Measurements from ENCODE around the gene GCNT2.
"Not testable (repeated sequence)": the region's sequence is repeated elsewhere in the genome, so short reads cannot be mapped to it uniquely, and the experiment has no call there.

The GCNT2 gene

DNA sequence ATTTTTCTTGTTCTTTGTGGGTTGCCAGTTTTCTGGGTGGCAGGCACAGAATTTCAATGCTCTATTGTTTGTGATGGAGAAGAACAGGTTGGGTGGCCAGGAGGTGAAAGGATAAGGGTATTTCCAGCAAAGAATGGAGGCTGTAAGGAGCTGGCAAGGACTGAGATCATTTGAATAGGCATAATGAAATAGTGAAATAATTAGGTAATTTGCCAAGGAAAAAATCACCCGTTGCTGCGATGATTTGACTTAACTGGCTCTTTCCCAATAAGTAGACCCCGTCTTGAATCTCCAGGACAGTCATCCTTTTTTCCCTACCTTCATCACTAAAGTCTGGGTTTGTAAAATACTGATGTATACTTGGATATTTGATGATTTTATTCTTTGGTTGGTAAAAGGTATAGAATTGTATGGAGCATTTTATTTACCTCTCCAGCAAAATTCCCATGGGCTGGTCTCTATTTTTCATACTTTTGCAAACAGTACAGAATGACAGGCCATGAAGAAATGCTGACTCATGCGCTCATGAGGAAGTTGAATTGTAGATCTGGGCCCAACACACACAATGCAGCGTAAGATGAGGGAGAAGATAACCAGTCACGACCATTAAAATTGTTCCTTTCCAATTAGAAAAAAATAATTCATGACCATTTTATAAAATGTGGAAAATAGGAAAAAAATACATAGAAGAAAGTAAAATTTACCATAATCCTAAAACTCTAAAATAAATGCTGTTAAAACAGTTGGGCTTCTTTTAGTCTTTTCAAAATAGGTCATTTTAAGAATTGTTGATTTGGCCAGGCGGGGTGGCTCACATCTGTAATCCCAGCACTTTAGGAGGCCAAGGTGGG, 2.4 kb upstream of the GCNT2 start:
- no peak for DNase-seq (ENCODE audit: insufficient read length)
- FAIRE-seq = no peak
- TF ChIP-seq TAF1 (IDR thresholded peaks at IDR 0.05; ENCODE audit: borderline replicate concordance, low read depth, low read length) = no peak
- TF ChIP-seq POLR2A (IDR thresholded peaks at IDR 0.05; ENCODE audit: low read depth, low read length) = no peak
- TF ChIP-seq POLR2AphosphoS5 (IDR thresholded peaks at IDR 0.05; ENCODE audit: low read depth, low read length) = no peak

DNA sequence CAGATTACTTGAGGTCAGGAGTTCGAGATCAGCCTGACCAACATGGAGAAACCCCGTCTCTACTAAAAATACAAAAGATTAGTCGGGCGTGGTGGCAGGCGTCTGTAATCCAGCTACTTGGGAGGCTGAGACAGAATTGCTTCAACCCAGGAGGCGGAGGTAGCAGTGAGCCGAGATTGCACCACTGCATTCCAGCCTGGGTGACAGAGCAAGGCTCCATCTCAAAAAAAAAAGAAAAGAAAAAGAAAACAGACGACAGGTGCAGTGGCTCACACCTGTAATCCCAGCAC, 1.8 kb upstream of the GCNT2 start:
- DNase-seq (ENCODE audit: insufficient read length); FAIRE-seq: not testable (repeated sequence)

DNA sequence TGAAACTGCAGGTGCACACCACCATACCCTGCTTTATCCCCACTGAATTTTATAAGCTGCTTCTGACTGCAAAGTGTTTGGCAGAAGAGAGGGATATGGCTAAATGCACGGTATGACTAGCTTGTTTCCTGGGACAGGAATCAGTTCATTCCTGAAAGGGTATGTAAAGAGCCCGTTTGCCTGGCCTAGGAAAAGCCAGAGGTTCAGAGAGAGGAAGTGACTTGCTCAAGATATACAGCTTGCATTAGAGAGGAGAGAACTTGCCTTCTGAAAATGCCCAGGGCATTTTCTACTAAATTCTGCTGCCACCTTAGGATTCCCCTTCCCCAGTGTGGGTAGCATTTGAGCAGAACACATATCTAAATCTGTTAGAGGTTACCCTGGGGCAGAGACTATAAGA, 683 bp upstream of the GCNT2 start:
- DNase-seq (ENCODE audit: insufficient read length) (no peak), FAIRE-seq (no peak)
- TF ChIP-seq POLR2AphosphoS5 (IDR thresholded peaks at IDR 0.05; ENCODE audit: low read depth, low read length) (no peak), POLR2A (IDR thresholded peaks at IDR 0.05; ENCODE audit: low read depth, low read length) (no peak), TAF1 (IDR thresholded peaks at IDR 0.05; ENCODE audit: borderline replicate concordance, low read depth, low read length) (no peak)

DNA sequence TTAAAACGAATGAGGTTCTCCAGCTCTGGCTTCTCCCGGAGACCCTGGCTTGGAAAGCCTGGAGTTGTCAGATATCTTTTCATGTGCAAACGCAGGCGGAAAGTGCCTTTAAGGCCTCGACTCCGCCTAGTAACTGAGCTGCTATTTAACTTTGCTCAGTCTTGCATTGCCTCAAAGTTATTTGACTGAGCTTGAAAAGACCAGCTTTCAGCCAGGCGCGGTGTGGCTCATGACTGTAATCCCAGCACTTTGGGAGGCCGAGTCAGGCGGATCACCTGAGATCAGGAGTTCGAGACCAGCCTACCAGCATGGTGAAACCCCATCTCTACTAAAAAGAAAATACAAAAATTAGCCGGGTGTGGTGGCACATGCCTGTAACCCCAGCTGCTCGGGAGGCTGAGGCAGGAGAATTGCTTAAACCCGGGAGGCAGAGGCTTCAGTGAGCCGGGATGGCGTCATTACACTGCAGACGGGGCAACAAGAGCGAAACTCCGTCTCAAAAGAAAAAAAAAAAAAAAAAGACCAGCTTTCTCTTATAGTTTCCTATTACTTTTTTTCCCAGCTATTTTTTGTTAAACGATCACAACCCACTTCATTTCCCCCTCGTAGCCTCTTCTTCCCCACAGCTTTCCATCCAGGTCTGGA, 1.9 kb downstream of the GCNT2 start:
- DNase-seq (ENCODE audit: insufficient read length) (no peak), FAIRE-seq (no peak)
- TF ChIP-seq TAF1 (IDR thresholded peaks at IDR 0.05; ENCODE audit: borderline replicate concordance, low read depth, low read length) (no peak), POLR2A (IDR thresholded peaks at IDR 0.05; ENCODE audit: low read depth, low read length) (no peak), POLR2AphosphoS5 (IDR thresholded peaks at IDR 0.05; ENCODE audit: low read depth, low read length) (no peak)

DNA sequence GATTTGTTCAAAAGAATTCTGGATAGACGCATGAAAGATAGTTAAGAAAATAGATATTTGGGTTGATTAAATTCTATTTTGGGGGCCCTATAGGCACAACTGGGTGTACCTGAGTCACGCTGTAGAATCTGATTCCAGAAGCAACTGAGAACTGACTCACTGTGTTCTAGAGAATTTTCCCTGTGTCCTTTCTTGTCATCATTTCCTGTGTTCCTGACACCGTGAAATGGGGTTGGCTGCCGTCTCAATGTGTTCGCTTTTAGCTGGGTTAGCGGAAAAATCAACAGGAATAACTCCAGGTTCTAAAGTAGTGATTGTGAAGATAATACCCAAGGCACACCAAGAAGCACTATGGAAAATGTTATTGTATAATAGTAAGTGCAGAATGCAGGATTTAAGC, 5.0 kb downstream of the GCNT2 start:
- DNase-seq (ENCODE audit: insufficient read length) (no peak), FAIRE-seq (no peak)
- TF ChIP-seq POLR2A (IDR thresholded peaks at IDR 0.05; ENCODE audit: low read depth, low read length) = no peak
- TF ChIP-seq POLR2AphosphoS5 (IDR thresholded peaks at IDR 0.05; ENCODE audit: low read depth, low read length) = no peak
- no peak for TF ChIP-seq TAF1 (IDR thresholded peaks at IDR 0.05; ENCODE audit: borderline replicate concordance, low read depth, low read length)

DNA sequence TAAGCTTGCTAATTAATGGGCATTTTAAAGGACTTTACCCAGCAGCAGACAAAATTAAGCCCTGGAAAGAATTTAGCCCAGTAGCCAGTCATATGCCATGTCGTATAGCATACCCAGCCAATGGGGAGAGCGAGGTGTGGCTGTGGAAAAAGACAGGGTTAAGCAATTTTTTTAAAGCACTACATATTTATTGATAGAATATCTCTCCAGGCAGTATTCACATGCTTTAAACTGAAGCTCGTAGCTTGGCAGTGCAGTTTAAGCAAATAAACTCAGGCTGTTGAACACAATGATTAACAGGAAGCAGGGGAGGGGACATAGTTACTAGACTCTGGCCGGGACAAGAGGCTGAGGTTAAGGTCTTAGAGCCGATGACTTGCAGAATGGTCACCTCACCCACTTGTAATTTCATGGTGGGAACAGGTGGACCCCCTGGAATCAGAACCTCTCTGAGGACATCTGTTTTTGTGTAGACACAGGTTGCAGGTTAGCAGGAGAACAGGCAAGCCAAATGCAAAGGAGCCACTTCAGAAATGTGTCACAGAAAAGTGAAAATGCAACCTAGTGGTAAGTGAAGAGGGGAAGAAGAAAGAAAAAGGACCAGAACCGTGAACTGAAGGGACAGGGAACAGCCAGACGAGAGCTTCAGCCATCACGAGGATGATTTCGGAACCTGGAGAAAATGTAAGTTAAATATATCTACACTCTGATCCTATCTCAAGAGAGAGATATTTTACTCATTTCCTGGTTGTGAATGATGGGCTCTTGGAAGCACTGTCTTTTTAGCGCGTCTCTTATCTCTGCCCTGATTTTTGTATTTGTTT, 7.2 kb downstream of the GCNT2 start:
- TF ChIP-seq TAF1 (IDR thresholded peaks at IDR 0.05; ENCODE audit: borderline replicate concordance, low read depth, low read length) = no peak
- peak; percentile 54; the same call in 1 of the 2 replicates for TF ChIP-seq POLR2AphosphoS5 (IDR thresholded peaks at IDR 0.05; ENCODE audit: low read depth, low read length)
- TF ChIP-seq POLR2A (IDR thresholded peaks at IDR 0.05; ENCODE audit: low read depth, low read length) = peak; percentile 63
- FAIRE-seq (peak; percentile 91), DNase-seq (ENCODE audit: insufficient read length) (no peak)

DNA sequence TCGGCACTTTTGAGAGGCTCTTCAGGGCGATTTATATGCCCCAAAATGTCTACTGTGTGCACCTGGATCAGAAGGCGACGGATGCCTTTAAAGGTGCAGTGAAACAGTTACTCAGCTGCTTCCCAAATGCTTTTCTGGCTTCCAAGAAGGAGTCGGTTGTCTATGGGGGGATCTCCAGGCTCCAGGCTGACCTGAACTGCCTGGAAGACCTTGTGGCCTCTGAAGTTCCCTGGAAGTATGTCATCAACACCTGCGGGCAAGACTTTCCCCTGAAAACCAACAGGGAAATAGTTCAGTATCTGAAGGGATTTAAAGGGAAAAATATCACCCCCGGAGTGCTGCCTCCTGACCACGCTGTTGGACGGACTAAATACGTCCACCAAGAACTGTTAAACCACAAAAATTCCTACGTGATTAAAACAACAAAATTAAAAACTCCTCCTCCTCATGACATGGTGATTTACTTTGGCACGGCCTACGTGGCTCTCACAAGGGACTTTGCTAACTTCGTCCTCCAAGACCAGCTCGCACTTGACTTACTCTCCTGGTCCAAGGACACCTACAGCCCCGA, 8.2 kb downstream of the GCNT2 start:
- TF ChIP-seq POLR2A (IDR thresholded peaks at IDR 0.05; ENCODE audit: low read depth, low read length) = no peak
- TF ChIP-seq POLR2AphosphoS5 (IDR thresholded peaks at IDR 0.05; ENCODE audit: low read depth, low read length) = no peak
- DNase-seq (ENCODE audit: insufficient read length) = no peak
- peak; percentile 24 for FAIRE-seq

DNA sequence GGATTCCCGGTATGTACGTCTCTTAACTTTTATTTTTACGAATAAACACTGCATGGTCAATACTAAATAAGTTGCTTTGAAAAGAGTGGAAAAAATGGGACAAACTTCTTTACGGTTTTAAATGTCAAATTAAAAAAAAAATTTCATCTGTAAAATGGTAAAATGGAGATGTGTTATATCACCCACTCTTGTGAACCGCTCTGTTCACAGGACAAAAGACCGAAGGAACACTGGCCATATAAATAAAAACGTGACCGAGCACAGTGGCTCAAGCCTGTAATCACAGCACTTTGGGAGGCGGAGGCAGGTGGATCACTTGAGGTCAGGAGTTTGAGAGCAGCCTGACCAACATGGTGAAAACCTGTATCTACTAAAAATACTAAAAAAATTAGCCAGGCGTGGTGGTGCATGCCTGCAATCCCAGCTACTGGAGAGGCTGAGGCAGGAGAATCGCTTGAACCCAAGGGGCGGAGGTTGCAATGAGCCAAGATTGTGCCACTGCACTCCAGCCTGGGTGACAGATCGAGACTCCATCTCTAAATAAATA, 8.8 kb downstream of the GCNT2 start:
- DNase-seq (ENCODE audit: insufficient read length); FAIRE-seq: not testable (repeated sequence)

DNA sequence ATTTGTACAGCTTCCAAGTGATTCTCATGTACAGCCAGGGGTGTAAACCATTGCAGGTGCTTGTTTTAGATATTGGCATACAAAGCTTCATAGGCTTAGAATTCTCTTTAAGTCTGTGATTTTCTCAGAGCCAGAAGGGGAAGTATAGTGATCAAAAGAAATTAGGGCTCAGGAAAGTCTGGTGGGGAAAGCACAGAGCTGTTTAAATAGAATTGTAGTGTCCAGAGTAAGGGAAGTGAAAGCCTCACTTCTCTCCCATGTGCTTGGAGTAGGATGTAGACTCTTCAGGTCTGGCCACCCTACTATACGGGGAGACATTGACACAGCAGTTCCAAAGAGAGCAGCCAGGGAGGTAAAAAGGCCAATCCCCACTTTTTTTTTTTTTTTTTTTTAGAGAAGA, 10.4 kb downstream of the GCNT2 start:
- TF ChIP-seq POLR2AphosphoS5 (IDR thresholded peaks at IDR 0.05; ENCODE audit: low read depth, low read length) = peak; percentile 55; the same call in 1 of the 2 replicates
- TF ChIP-seq TAF1 (IDR thresholded peaks at IDR 0.05; ENCODE audit: borderline replicate concordance, low read depth, low read length) = 0 out of 2 replicates have a peak, but pooled peaks have one; percentile 12
- TF ChIP-seq POLR2A (IDR thresholded peaks at IDR 0.05; ENCODE audit: low read depth, low read length) = peak; percentile 53; the same call in 1 of the 2 replicates
- DNase-seq (ENCODE audit: insufficient read length) (no peak), FAIRE-seq (no peak)

DNA sequence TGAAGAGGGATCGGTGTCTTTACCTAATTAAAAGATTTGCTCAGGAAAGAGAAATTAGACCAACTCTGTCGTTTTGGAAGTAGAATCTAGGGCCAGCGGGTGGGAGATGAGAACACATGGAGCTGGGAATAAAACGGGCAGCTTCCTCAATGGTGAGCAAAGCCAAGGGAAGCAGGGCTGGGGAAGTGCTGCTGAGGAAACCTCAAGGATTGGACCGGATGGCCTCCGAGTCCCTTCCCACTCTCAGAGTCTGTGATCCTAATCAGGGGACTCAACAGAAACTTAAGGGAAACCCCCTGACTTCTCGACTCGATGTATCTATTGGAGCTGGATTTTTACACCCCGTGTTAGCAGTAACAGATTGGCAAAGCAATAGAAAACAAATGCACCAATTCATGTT, 10.8 kb downstream of the GCNT2 start:
- FAIRE-seq (no peak), DNase-seq (ENCODE audit: insufficient read length) (no peak)
- TF ChIP-seq POLR2AphosphoS5 (IDR thresholded peaks at IDR 0.05; ENCODE audit: low read depth, low read length) = no peak; the same call in 1 of the 2 replicates
- TF ChIP-seq TAF1 (IDR thresholded peaks at IDR 0.05; ENCODE audit: borderline replicate concordance, low read depth, low read length) = no peak
- TF ChIP-seq POLR2A (IDR thresholded peaks at IDR 0.05; ENCODE audit: low read depth, low read length) = no peak; the same call in 1 of the 2 replicates

DNA sequence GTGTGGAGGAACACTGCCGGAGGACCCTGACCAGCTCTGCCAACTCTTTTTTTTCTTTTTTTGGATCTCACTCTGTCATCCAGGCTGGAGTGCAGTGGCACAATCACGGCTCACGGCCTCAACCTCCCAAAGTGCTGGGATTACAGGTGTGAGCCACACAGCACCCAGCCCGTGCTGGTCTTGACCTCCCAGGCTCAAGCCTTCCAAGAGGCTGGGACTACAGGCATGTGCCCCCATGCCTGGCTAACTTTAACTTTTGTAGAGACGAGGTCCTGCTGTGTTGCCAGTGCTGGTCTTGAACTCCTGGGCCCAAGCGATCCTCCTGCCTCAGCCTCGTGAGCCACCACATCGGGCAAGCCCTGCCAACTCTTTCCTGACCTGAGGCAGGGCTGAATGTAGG, 11.2 kb downstream of the GCNT2 start:
- DNase-seq (ENCODE audit: insufficient read length) (no peak), FAIRE-seq (no peak)
- TF ChIP-seq TAF1 (IDR thresholded peaks at IDR 0.05; ENCODE audit: borderline replicate concordance, low read depth, low read length) (no peak), POLR2A (IDR thresholded peaks at IDR 0.05; ENCODE audit: low read depth, low read length) (no peak), POLR2AphosphoS5 (IDR thresholded peaks at IDR 0.05; ENCODE audit: low read depth, low read length) (no peak)
